Measurements from ENCODE around the gene RDX. TPM values are rescaled to one million over a fixed set of nuclear protein-coding genes. Genes with fewer than 3 reads are reported as not detected.

RDX gene
- polyA plus RNA-seq, 1 experiment, result 23.4 TPM

DNA sequence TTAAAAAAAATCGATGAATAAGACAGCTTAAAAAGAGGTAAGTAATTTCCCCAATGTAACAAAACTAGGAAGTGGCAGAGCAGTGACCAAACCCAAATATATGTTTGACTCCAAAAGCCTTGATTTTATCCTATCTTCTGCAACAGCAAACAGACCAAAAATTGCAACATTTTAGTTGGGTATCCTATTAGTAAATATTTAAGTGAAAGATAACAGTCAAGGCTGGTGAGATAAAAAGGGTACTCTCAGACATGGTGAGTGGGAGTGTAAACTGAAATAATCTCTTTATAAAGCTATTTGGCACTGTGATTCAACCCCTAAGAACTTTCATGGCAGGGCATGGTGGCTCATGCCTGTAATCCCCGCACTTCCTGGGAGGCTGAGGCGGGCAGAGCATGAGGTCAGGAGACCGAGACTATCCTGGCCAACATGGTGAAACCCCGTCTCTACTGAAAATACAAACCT lies 1.9 kb upstream of the RDX start:
- TF ChIP-seq, protein P1, sequence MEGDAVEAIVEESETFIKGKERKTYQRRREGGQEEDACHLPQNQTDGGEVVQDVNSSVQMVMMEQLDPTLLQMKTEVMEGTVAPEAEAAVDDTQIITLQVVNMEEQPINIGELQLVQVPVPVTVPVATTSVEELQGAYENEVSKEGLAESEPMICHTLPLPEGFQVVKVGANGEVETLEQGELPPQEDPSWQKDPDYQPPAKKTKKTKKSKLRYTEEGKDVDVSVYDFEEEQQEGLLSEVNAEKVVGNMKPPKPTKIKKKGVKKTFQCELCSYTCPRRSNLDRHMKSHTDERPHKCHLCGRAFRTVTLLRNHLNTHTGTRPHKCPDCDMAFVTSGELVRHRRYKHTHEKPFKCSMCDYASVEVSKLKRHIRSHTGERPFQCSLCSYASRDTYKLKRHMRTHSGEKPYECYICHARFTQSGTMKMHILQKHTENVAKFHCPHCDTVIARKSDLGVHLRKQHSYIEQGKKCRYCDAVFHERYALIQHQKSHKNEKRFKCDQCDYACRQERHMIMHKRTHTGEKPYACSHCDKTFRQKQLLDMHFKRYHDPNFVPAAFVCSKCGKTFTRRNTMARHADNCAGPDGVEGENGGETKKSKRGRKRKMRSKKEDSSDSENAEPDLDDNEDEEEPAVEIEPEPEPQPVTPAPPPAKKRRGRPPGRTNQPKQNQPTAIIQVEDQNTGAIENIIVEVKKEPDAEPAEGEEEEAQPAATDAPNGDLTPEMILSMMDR (IDR thresholded peaks at IDR 0.05; ENCODE audit: insufficient read depth, low read depth, low read length), result no peak
- Histone ChIP-seq H3K27me3 (ENCODE audit: control insufficient read depth, insufficient read depth, low read length) (no peaks in the 10 kb centered on the region), H3K36me3 (ENCODE audit: control insufficient read depth, insufficient read depth, low read length) (no peaks in the 10 kb centered on the region), H3K4me3 (ENCODE audit: low read depth, low read length) (no peak overlapping the region)
- ChIA-PET CTCF (no interaction called here), POLR2A (no interaction called here)
- DNase-seq (ENCODE audit: low read depth), result no peak

GRCh38 chr11:110297726-110298300 lies 1.4 kb upstream of the RDX start:
- DNase-seq (ENCODE audit: low read depth), result no peak
- TF ChIP-seq, protein P1 (IDR thresholded peaks at IDR 0.05; ENCODE audit: insufficient read depth, low read depth, low read length), result no peak
- ChIA-PET POLR2A (no interaction called here), CTCF (no interaction called here)
- Histone ChIP-seq H3K27me3 (ENCODE audit: control insufficient read depth, insufficient read depth, low read length) (no peaks in the 10 kb centered on the region), H3K36me3 (ENCODE audit: control insufficient read depth, insufficient read depth, low read length) (no peaks in the 10 kb centered on the region), H3K4me3 (ENCODE audit: low read depth, low read length) (no peak overlapping the region)

DNA sequence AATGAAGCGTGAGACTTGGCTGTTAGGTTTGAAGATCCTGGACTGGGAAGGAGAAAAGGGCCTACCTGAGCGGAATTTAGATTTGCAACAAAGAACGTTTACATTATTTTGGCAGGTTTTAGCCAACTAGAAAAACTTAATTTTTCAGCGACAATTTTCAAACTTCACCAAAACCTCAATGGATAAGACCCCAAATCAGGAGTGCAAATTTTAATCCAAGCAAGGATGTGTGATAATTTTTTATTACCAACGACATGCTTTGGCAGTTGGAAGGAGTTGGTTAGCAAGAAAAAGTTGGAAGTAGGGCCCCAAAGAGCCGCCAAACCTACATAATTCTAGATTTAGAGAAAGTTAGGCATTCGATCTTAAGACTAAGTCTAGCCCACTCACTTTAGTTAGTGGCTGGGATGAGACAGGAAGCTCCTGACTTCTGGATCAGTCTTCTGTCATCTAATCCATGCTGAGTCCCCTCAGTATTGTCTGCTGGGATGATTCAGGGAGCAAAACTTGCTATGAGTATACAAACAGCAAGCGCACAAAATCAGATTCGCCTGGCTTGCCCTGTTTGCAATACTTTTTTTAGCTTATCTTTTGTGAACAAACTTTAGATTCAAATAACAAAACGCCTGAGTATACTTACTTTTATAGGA lies 787 bp upstream of the RDX start:
- TF ChIP-seq, protein P1 (IDR thresholded peaks at IDR 0.05; ENCODE audit: insufficient read depth, low read depth, low read length), result no peak
- CTCF ChIA-PET, result no interaction called here
- no peaks in the 10 kb centered on the region for H3K27me3 ChIP-seq (ENCODE audit: control insufficient read depth, insufficient read depth, low read length)
- no peak for DNase-seq (ENCODE audit: low read depth)
- peak overlapping the region; percentile 92 for H3K4me3 ChIP-seq (ENCODE audit: low read depth, low read length)
- no peaks in the 10 kb centered on the region for H3K36me3 ChIP-seq (ENCODE audit: control insufficient read depth, insufficient read depth, low read length)
- POLR2A ChIA-PET, result no interaction called here

DNA sequence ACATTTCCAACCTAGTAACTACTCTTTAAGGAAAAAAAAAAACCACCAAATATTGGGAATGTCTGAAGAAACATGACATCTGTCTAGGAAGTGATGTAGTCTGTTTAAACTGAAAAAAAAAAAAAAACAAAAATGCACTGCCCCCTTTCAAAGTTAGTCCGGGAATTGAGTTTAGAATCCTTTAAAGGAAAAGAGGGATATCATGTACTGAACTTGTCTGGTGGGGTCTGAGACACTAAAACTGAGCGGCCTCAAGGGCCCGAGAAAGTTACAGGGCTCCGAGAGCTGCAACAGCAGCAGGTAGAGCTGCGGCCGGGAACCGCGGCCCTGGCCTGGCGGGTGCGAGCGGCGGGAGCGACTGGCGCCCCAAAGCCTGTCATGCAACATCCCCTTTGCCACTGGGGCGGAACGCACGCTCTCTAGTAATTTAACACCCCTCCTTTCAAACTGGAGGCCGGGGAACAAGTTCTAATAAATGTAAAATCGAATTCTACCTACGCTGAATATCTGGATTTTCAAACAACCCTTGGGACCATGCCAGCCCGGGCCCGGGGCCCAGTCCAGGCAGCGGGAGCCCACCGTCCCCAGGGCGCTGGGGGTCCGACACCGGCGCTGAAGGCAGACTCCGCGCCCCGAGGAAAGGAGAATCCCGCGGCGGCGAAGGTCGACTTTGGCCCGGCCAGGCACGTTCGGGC lies 736 bp downstream of the RDX start:
- Histone ChIP-seq H3K4me3 (ENCODE audit: low read depth, low read length) (peak overlapping the region; percentile 92), H3K27me3 (ENCODE audit: control insufficient read depth, insufficient read depth, low read length) (no peaks in the 10 kb centered on the region), H3K36me3 (ENCODE audit: control insufficient read depth, insufficient read depth, low read length) (no peaks in the 10 kb centered on the region)
- no peak for DNase-seq (ENCODE audit: low read depth)
- CTCF ChIA-PET, result interaction anchor here (1.1 kb wide), 1 partner anchor 11 kb away, joined by 4 read pairs; no protein-coding TSS in a partner anchor
- POLR2A ChIA-PET, result no interaction called here
- TF ChIP-seq, protein P1 (IDR thresholded peaks at IDR 0.05; ENCODE audit: insufficient read depth, low read depth, low read length), result no peak

- no peak for DNase-seq (ENCODE audit: low read depth)
- TF ChIP-seq, protein P1 (IDR thresholded peaks at IDR 0.05; ENCODE audit: insufficient read depth, low read depth, low read length), result no peak
- ChIA-PET CTCF (interaction anchor here (1.1 kb wide), 1 partner anchor 11 kb away, joined by 4 read pairs; no protein-coding TSS in a partner anchor), POLR2A (no interaction called here)
- H3K4me3 ChIP-seq (ENCODE audit: low read depth, low read length), result peak overlapping the region; percentile 92
- no peaks in the 10 kb centered on the region for H3K36me3 ChIP-seq (ENCODE audit: control insufficient read depth, insufficient read depth, low read length)
- no peaks in the 10 kb centered on the region for H3K27me3 ChIP-seq (ENCODE audit: control insufficient read depth, insufficient read depth, low read length)
These were observed 1.3 kb downstream of the RDX start for GRCh38 chr11:110295086-110295485.
